ENCODE results near the gene LIMS1. TPM values are rescaled to one million over a fixed set of nuclear protein-coding genes. Genes with fewer than 3 reads are reported as not detected.

Gene LIMS1
- total RNA-seq, 1 donor from 2014 or later = 85.5 TPM

DNA sequence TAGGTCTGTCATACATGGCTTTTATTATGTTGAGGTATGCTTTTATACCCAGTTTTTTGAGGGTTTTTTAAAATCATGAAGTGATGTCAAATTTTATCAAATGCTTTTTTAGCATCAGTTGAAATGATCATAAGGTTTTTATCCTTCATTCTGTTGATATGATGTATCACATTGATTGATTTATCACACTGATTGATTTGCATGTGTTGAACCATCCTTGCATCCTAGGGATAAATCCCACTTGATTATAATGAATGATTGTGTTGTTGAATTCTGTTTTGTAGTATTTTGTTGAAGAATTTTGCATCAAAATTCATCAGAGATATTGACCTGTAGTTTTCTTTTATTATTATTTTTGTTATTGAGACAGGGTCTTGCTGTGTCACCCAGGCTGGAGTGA is 68.2 kb downstream of the LIMS1 start:
- no peaks in the 10 kb centered on the region for H3K27me3 ChIP-seq (ENCODE audit: low read depth)
- intact Hi-C loops (cut with DNase I) = no loop called here
- H3K4me1 ChIP-seq = no peaks in the 10 kb centered on the region
- DNase-seq (no peak), ATAC-seq (no peak)
- TF ChIP-seq, protein P1, sequence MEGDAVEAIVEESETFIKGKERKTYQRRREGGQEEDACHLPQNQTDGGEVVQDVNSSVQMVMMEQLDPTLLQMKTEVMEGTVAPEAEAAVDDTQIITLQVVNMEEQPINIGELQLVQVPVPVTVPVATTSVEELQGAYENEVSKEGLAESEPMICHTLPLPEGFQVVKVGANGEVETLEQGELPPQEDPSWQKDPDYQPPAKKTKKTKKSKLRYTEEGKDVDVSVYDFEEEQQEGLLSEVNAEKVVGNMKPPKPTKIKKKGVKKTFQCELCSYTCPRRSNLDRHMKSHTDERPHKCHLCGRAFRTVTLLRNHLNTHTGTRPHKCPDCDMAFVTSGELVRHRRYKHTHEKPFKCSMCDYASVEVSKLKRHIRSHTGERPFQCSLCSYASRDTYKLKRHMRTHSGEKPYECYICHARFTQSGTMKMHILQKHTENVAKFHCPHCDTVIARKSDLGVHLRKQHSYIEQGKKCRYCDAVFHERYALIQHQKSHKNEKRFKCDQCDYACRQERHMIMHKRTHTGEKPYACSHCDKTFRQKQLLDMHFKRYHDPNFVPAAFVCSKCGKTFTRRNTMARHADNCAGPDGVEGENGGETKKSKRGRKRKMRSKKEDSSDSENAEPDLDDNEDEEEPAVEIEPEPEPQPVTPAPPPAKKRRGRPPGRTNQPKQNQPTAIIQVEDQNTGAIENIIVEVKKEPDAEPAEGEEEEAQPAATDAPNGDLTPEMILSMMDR (IDR thresholded peaks at IDR 0.05) = no peak
- no peak overlapping the region for H3K4me3 ChIP-seq
- no peaks in the 10 kb centered on the region for H3K36me3 ChIP-seq
- no peaks in the 10 kb centered on the region for H3K9me3 ChIP-seq
- no peak overlapping the region for H3K27ac ChIP-seq

DNA sequence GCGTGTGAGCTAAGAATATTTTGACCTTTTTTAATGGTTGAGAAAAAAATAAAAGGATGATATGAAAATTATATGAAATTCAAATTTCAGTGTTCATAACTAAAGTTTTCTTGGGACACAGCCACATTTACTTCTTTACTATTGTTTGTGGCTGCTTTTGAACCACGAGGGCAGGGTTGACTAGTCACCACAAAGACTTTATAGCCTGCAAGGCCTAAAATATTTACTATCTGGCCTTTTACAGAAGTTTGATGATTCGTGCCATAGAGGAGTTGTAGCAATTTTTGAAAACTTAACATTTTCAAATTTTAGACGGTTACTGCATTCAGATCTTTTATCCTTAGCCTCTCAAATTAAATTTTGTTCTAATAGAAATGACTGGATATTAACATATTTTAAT is 69.9 kb downstream of the LIMS1 start:
- Histone ChIP-seq H3K4me3 (no peak overlapping the region), H3K27me3 (ENCODE audit: low read depth) (no peaks in the 10 kb centered on the region), H3K27ac (no peak overlapping the region), H3K36me3 (no peaks in the 10 kb centered on the region), H3K9me3 (no peaks in the 10 kb centered on the region), H3K4me1 (peaks cover 4% of the 10 kb centered on the region)
- ATAC-seq (no peak), DNase-seq (no peak)
- TF ChIP-seq, protein P1 (IDR thresholded peaks at IDR 0.05) = no peak
- intact Hi-C loops (cut with DNase I) = no loop called here

GRCh38 chr2:108605947-108606346 is 71.7 kb downstream of the LIMS1 start:
- Histone ChIP-seq H3K4me3 (no peak overlapping the region), H3K27ac (no peak overlapping the region), H3K4me1 (peaks cover 13% of the 10 kb centered on the region), H3K27me3 (ENCODE audit: low read depth) (no peaks in the 10 kb centered on the region), H3K36me3 (no peaks in the 10 kb centered on the region), H3K9me3 (no peaks in the 10 kb centered on the region)
- DNase-seq = no peak
- TF ChIP-seq, protein P1 (IDR thresholded peaks at IDR 0.05) = no peak
- intact Hi-C loops (cut with DNase I) = no loop called here
- ATAC-seq = no peak

- Histone ChIP-seq H3K36me3 (no peaks in the 10 kb centered on the region), H3K27ac (no peak overlapping the region), H3K4me3 (no peak overlapping the region), H3K9me3 (no peaks in the 10 kb centered on the region), H3K27me3 (ENCODE audit: low read depth) (no peaks in the 10 kb centered on the region), H3K4me1 (peaks cover 28% of the 10 kb centered on the region)
- TF ChIP-seq, protein P1 (IDR thresholded peaks at IDR 0.05) = peak; percentile 57
- DNase-seq (peak; percentile 64), ATAC-seq (peak; percentile 30 to 40)
- intact Hi-C loops (cut with DNase I) = no loop called here
Measured at GRCh38 chr2:108607706-108608301, 73.5 kb downstream of the LIMS1 start.

- peaks cover 60% of the 10 kb centered on the region for H3K4me1 ChIP-seq
- TF ChIP-seq, protein P1 (IDR thresholded peaks at IDR 0.05) = no peak
- H3K27me3 ChIP-seq (ENCODE audit: low read depth) = no peaks in the 10 kb centered on the region
- no peaks in the 10 kb centered on the region for H3K9me3 ChIP-seq
- H3K27ac ChIP-seq = peak overlapping the region; percentile 33
- H3K4me3 ChIP-seq = no peak overlapping the region
- intact Hi-C loops (cut with DNase I) = no loop called here
- no peaks in the 10 kb centered on the region for H3K36me3 ChIP-seq
- DNase-seq = no peak
- no peak for ATAC-seq
Measured at GRCh38 chr2:108611021-108611420, 76.8 kb downstream of the LIMS1 start.

Measured in lower lobe of right lung (tissue), 2 donors.